Ishikawa (cell line): Measurements from ENCODE around the gene SLC30A9.

Experiments used
- CREB1 ChIP-seq: IDR thresholded peaks from 2 replicates; pipeline ENCODE4 v1.6.1; 2012; ENCODE audit warnings: low read depth
- EP300 ChIP-seq: IDR thresholded peaks from 2 replicates; pipeline ENCODE4 v1.6.1; 2012; ENCODE audit warnings: borderline replicate concordance
- REST ChIP-seq: IDR thresholded peaks from 2 replicates; pipeline ENCODE4 v1.6.1; 2012; ENCODE audit warnings: low read depth, mild to moderate bottlenecking
- TAF1 ChIP-seq: IDR thresholded peaks from 2 replicates; pipeline ENCODE4 v1.6.1; 2012; ENCODE audit warnings: low read depth, mild to moderate bottlenecking
- ZBTB7A ChIP-seq: IDR thresholded peaks from 2 replicates; pipeline ENCODE4 v1.6.1; 2012; ENCODE audit warnings: low read depth
- TF ChIP-seq, protein P1 (sequence below): IDR thresholded peaks from 2 replicates; pipeline ENCODE4 v1.6.1; 2012

GRCh38 chr4:42083816-42084215 lies 93.5 kb downstream of the SLC30A9 start:
- no peak for TF ChIP-seq ZBTB7A
- TF ChIP-seq REST, result no peak
- no peak for TF ChIP-seq EP300
- TF ChIP-seq CREB1, result no peak
- no peak for TF ChIP-seq TAF1
- TF ChIP-seq, protein P1, sequence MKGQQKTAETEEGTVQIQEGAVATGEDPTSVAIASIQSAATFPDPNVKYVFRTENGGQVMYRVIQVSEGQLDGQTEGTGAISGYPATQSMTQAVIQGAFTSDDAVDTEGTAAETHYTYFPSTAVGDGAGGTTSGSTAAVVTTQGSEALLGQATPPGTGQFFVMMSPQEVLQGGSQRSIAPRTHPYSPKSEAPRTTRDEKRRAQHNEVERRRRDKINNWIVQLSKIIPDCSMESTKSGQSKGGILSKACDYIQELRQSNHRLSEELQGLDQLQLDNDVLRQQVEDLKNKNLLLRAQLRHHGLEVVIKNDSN, result no peak
